HG03064 (cell line): Measurements from ENCODE around the gene NR2C2.

Experiments
- ATAC-seq: cut with Tn5 transposase; IDR thresholded peaks from one replicate; pipeline ENCODE4 v1.9.1; 2021; ENCODE audit warnings: low read depth; ENCODE audit not compliant: unreplicated experiment

Gene NR2C2

GRCh38 chr3:15055019-15055557, 107.7 kb downstream of the NR2C2 start:
- ATAC-seq: no peak

- no peak for ATAC-seq
Measured at GRCh38 chr3:15056676-15057404, 109.5 kb downstream of the NR2C2 start.

GRCh38 chr3:15060029-15060428, 112.6 kb downstream of the NR2C2 start:
- ATAC-seq: no peak

DNA sequence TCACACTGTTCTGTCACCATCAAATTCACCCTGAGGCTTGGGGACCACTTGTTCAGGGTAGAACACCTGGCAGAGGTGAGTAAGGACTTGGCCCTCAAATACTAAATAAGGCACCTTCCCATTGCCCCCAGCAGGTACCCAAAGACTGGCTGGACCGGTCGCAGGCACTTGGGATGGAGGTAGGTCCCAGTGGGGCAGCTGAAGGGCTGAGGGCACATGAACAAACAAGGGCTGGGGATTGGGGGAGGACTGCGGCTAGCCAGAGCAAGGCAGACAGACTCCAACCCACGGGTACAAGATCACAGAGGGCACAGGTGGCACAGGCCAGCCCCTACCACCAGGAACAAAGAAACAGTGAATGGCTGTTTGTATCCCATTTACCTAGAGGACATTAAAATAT, 115.9 kb downstream of the NR2C2 start:
- ATAC-seq: no peak

DNA sequence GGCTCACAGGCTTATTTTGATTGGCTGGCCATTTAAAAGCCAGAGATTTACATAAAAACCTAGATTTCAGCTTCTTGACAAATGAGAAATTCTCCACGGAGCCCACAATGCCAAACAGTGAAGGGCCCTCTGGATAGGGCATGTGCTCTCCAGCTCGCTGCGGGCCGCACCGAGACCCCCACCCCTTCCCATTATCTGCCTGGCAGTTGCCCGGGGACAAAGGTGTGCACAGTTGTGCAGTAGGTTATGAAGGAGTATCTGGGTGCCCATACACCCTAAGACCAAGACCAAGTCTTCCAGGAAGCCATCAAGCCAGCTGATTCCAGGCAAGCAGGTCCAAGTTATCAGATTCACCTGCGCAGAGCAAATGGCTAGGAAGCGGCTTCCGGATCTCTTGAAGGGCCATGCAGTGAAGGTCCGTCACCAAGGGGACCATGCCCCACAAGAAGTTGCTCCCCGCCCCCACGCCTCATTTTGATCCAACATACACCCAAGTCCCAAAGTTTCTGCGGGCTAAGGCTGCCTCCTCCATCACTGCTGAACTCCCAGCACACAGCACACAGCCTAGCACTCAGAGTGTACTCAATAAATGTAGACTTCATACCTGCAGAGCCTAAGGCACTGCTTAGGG, 116.4 kb downstream of the NR2C2 start:
- ATAC-seq: no peak

- ATAC-seq: peak; percentile 22
Measured at GRCh38 chr3:15064299-15064834, 117.0 kb downstream of the NR2C2 start.

GRCh38 chr3:15064835-15065549, 117.6 kb downstream of the NR2C2 start, which contains the start of gene MRPS25:
Gene MRPS25 (minus strand): TSS chr3:15065315. CDS start chr3:15065194, 121 bp downstream.
- ATAC-seq: peak; percentile 90

- no peak for ATAC-seq
Measured at GRCh38 chr3:15065550-15066007, 118.2 kb downstream of the NR2C2 start.

DNA sequence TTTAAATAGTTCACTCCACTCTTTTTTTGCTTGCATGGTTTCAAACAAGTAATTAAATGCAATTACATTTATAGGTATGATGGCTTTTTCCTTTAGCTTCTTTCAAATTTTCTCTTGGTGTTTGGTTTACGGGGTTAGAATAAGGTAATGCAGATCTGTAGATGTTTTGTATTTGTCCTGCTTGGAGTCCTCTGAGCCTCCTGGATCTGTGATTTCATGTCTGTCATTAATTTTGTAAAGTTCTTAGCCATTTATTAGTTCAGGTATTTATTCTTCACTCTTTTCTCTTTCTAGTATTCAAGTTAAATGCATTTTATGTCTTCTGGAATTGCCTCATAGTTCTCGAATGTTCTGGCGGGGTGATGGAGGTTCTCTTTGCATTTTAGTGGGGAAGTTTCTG, 119.1 kb downstream of the NR2C2 start:
- no peak for ATAC-seq

- ATAC-seq: no peak
Measured at GRCh38 chr3:15069441-15069840, 122.1 kb downstream of the NR2C2 start.

DNA sequence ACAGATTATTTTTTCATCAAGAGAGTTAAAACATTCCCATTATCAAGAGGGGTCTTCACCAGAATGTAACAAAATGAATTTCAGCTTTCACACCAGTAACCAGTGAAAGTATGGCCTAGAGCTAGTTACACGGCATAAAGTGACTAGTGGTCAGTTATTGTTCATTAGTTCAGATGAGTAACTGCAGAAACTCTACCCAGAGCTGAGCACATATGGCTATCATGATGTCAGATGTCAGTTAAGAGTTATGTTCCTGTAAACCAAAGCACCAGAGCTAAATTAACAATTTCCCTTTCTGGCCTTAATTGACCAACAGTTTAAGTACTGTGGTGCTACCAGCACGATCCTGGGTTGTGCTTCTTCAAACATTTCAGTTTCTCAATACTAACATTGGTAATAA, 124.3 kb downstream of the NR2C2 start:
- no peak for ATAC-seq

GRCh38 chr3:15074500-15074899, 127.1 kb downstream of the NR2C2 start:
- no peak for ATAC-seq

DNA sequence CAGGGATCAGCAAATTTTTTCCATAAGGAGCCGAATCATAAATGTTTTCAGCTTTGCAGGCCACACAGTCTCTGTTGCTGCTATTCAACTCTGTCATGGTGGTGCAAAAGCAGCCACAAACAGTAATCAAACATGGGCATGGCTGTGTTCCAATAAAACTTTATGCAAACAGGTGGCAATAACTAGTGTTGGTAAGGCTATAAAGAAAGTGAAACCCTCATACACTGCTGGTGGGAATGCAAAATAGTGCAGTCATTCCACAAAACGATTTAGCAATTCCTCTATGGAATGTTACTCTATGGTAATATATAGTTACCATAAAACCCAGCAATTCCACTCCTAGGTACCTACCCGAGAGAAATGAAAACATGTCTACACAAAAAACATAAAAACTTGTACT, 131.7 kb downstream of the NR2C2 start:
- no peak for ATAC-seq

- ATAC-seq: no peak
Measured at GRCh38 chr3:15081960-15082664, 134.7 kb downstream of the NR2C2 start.

- no peak for ATAC-seq
Measured at GRCh38 chr3:15083252-15083651, 135.9 kb downstream of the NR2C2 start.

DNA sequence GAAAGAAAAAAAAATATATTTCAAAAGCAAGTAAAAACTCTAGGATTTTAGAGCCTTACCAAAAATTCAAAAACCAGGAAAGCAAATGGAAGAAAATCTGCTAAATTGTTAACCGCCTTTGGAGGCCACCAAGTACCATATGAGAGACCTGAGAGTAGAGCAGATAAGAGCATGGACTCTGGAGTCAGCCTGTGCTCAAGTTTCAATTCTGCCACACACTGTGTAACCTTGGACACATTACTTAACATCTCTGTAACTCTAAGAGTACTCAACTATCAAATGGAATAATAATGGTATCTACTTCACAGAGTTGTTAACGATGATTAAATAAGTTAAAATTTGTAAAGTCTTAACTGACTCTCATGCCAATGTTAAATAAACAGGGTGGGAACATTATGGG, 138.9 kb downstream of the NR2C2 start:
- no peak for ATAC-seq

GRCh38 chr3:15086699-15087098, 139.3 kb downstream of the NR2C2 start:
- ATAC-seq: no peak

- no peak for ATAC-seq
Measured at GRCh38 chr3:15089201-15089600, 141.8 kb downstream of the NR2C2 start.

DNA sequence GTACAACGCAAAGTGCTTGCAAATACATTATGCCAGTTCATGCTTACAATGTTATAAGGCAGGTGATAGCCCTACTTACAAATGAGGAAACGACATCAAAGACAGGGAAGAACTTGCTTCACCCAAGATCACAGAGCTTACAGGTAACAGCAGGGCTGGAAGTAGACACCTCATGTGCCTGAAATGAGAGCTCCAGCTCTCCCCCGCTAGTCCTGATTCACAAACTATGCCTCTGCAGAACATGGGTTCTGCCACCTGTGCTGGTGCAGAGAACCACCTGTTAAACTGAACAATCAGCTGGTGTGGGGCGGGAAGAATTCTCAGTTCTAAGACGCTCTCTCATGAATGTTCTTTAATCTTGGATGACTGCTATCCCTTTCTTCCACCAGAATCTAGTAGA, 144.2 kb downstream of the NR2C2 start:
- no peak for ATAC-seq

GRCh38 chr3:15092686-15093085, 145.3 kb downstream of the NR2C2 start:
- no peak for ATAC-seq
